ENCODE measurements around the gene CDH4.

The CDH4 gene

GRCh38 chr20:61429458-61430227 is 177.6 kb downstream of the CDH4 start:
- TF ChIP-seq, protein P1, sequence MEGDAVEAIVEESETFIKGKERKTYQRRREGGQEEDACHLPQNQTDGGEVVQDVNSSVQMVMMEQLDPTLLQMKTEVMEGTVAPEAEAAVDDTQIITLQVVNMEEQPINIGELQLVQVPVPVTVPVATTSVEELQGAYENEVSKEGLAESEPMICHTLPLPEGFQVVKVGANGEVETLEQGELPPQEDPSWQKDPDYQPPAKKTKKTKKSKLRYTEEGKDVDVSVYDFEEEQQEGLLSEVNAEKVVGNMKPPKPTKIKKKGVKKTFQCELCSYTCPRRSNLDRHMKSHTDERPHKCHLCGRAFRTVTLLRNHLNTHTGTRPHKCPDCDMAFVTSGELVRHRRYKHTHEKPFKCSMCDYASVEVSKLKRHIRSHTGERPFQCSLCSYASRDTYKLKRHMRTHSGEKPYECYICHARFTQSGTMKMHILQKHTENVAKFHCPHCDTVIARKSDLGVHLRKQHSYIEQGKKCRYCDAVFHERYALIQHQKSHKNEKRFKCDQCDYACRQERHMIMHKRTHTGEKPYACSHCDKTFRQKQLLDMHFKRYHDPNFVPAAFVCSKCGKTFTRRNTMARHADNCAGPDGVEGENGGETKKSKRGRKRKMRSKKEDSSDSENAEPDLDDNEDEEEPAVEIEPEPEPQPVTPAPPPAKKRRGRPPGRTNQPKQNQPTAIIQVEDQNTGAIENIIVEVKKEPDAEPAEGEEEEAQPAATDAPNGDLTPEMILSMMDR (IDR thresholded peaks at IDR 0.05; ENCODE audit: low read length, missing control alignments): no peak
- no peak for DNase-seq (ENCODE audit: low read depth)
- H3K4me3 ChIP-seq (replicated peaks; ENCODE audit: low read depth, low read length): no peak overlapping the region

DNA sequence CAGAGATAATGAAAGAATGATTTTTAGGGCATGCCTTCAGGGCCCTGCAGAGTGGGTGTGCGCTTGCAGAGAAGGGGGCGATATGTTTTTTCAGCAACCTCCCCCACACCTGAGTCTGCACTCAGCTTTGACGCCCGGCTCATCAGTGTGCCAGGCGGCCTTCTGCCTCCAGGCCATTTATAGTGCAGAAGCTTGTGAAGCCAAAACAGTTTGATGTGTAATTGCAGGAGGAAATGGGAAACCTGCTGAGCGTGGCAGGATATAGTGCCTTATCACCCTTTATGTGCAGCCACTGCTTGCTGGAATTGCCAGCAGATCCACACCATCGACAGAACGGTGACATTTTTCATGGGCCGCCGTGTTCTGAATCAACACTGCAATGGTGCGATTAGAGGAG is 178.2 kb downstream of the CDH4 start:
- no peak overlapping the region for H3K4me3 ChIP-seq (replicated peaks; ENCODE audit: low read depth, low read length)
- TF ChIP-seq, protein P1 (IDR thresholded peaks at IDR 0.05; ENCODE audit: low read length, missing control alignments): no peak
- no peak for DNase-seq (ENCODE audit: low read depth)

GRCh38 chr20:61433176-61433575 is 181.1 kb downstream of the CDH4 start:
- no peak for DNase-seq (ENCODE audit: low read depth)
- TF ChIP-seq, protein P1 (IDR thresholded peaks at IDR 0.05; ENCODE audit: low read length, missing control alignments): no peak

DNA sequence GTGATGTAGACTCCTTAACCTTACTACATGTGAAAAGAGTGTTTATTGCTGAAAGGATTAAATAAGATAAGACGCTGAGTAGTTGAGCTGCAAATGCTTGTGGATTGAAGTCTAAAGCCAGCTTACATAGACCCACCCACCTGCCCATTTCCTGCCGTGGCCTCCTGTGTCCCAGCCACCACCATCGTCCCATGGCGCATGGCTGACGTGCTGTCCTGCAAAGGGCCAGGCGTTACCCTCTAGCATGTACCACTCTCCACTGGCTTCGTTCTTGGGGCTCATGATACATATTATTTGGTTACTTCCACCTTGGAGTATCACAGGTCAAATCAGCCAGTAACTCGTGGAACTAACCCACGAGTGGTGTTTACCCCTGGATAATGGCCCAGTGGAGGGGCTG is 181.8 kb downstream of the CDH4 start:
- TF ChIP-seq, protein P1 (IDR thresholded peaks at IDR 0.05; ENCODE audit: low read length, missing control alignments): no peak
- H3K4me3 ChIP-seq (replicated peaks; ENCODE audit: low read depth, low read length): no peak overlapping the region
- no peak for DNase-seq (ENCODE audit: low read depth)

More at GRCh38 chr20:61433176-61433575, 181.1 kb downstream of the CDH4 start:
- H3K4me3 ChIP-seq (replicated peaks; ENCODE audit: low read depth, low read length): no peak overlapping the region

GRCh38 chr20:61434341-61434781 is 182.3 kb downstream of the CDH4 start:
- no peak overlapping the region for H3K4me3 ChIP-seq (replicated peaks; ENCODE audit: low read depth, low read length)
- no peak for DNase-seq (ENCODE audit: low read depth)
- TF ChIP-seq, protein P1 (IDR thresholded peaks at IDR 0.05; ENCODE audit: low read length, missing control alignments): no peak

GRCh38 chr20:61435184-61435822 is 183.2 kb downstream of the CDH4 start:
- TF ChIP-seq, protein P1 (IDR thresholded peaks at IDR 0.05; ENCODE audit: low read length, missing control alignments): no peak
- no peak overlapping the region for H3K4me3 ChIP-seq (replicated peaks; ENCODE audit: low read depth, low read length)
- no peak for DNase-seq (ENCODE audit: low read depth)
